HEK293 (cell line): ENCODE results near the gene CADM4.

ENCODE experiments used
- CTCF ChIP-seq: fragments of 450-650 bp; formaldehyde crosslinking; IDR thresholded peaks from 2 replicates; pipeline ENCODE4 v1.5.1; 2016; ENCODE audit warnings: missing biosample characterization, missing genetic modification characterization
- KLF16 ChIP-seq: fragments of 450-650 bp; formaldehyde crosslinking; IDR thresholded peaks from 2 replicates; pipeline ENCODE4 v1.5.1; 2017; ENCODE audit warnings: missing biosample characterization, missing genetic modification characterization
- RBAK ChIP-seq: fragments of 450-650 bp; formaldehyde crosslinking; IDR thresholded peaks from 2 replicates; pipeline ENCODE4 v1.5.1; 2016; ENCODE audit warnings: missing biosample characterization, missing genetic modification characterization
- YY2 ChIP-seq: fragments of 450-650 bp; formaldehyde crosslinking; IDR thresholded peaks from 2 replicates; pipeline ENCODE4 v1.5.1; 2016; ENCODE audit warnings: missing biosample characterization, missing genetic modification characterization
- ZNF133 ChIP-seq: fragments of 450-650 bp; formaldehyde crosslinking; IDR thresholded peaks from 2 replicates; pipeline ENCODE4 v1.5.1; 2016; ENCODE audit warnings: missing biosample characterization, missing genetic modification characterization
- ZNF274 ChIP-seq, 2 experiments: fragments of 200-500 bp in 1 of 2; fragments of 450-650 bp in 1 of 2; sonication (Bioruptor generic) in 1 of 2; formaldehyde crosslinking in 1 of 2; IDR thresholded peaks; 2 replicates each; pipeline versions ENCODE4 v1.5.1 to v1.6.1; 2014 to 2016; ENCODE audit warnings: borderline replicate concordance in 1 of 2, inconsistent platforms in 1 of 2, low read length in 1 of 2, missing biosample characterization in 1 of 2, missing genetic modification characterization in 1 of 2
- ZNF510 ChIP-seq: fragments of 450-650 bp; formaldehyde crosslinking; IDR thresholded peaks from 2 replicates; pipeline ENCODE4 v1.5.1; 2018; ENCODE audit warnings: mild to moderate bottlenecking, missing genetic modification characterization, missing biosample characterization; ENCODE audit not compliant: insufficient replicate concordance
- ZNF561 ChIP-seq: fragments of 450-650 bp; IDR thresholded peaks from 2 replicates; pipeline ENCODE4 v1.5.1; 2018; ENCODE audit warnings: missing biosample characterization, missing genetic modification characterization, borderline replicate concordance
- ZNF580 ChIP-seq: fragments of 450-650 bp; formaldehyde crosslinking; IDR thresholded peaks from 2 replicates; pipeline ENCODE4 v1.5.1; 2016; ENCODE audit warnings: missing biosample characterization, missing genetic modification characterization
- ZSCAN23 ChIP-seq: fragments of 450-650 bp; formaldehyde crosslinking; IDR thresholded peaks from 2 replicates; pipeline ENCODE4 v1.5.1; 2016; ENCODE audit warnings: missing biosample characterization, missing genetic modification characterization
- TF ChIP-seq, protein P1 (sequence below): fragments of 450-650 bp; formaldehyde crosslinking; IDR thresholded peaks from 2 replicates; pipeline ENCODE4 v1.5.1; 2016; ENCODE audit warnings: missing biosample characterization, missing genetic modification characterization

GRCh38 chr19:43660971-43661360 is 21.3 kb upstream of the CADM4 start:
- TF ChIP-seq ZNF274 (IDR thresholded peaks at IDR 0.05; ENCODE audit: low read length) (no peak), ZNF274 (tag by site-specific recombination; IDR thresholded peaks at IDR 0.05; ENCODE audit: borderline replicate concordance) (no peak), YY2 (no peak), CTCF (tag by site-specific recombination) (no peak), ZNF133 (tag by site-specific recombination) (no peak), ZSCAN23 (tag by site-specific recombination) (no peak), ZNF510 (tag by site-specific recombination) (no peak), RBAK (tag by site-specific recombination) (no peak), KLF16 (tag by site-specific recombination) (no peak), ZNF580 (no peak), ZNF561 (tag by site-specific recombination) (no peak)
- TF ChIP-seq, protein P1, sequence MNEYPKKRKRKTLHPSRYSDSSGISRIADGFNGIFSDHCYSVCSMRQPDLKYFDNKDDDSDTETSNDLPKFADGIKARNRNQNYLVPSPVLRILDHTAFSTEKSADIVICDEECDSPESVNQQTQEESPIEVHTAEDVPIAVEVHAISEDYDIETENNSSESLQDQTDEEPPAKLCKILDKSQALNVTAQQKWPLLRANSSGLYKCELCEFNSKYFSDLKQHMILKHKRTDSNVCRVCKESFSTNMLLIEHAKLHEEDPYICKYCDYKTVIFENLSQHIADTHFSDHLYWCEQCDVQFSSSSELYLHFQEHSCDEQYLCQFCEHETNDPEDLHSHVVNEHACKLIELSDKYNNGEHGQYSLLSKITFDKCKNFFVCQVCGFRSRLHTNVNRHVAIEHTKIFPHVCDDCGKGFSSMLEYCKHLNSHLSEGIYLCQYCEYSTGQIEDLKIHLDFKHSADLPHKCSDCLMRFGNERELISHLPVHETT: no peak
